ENCODE measurements around the gene DKK3.
A peak's percentile ranks its signal among the peaks of the same experiment; 100 is the strongest.
"Not testable (repeated sequence)": the region's sequence is repeated elsewhere in the genome, so short reads cannot be mapped to it uniquely, and the experiment has no call there.

The DKK3 gene

GRCh38 chr11:12007769-12008737, at the start of gene DKK3:
TSS of gene DKK3 (minus strand) at chr11:12008626. CDS start at chr11:12008582, 44 bp downstream.
- DNase-seq, result no peak

- DNase-seq, result no peak
Measured at GRCh38 chr11:12057299-12057980, 49.0 kb upstream of the DKK3 start.

- DNase-seq, result no peak
Measured at GRCh38 chr11:12056119-12056518, 47.7 kb upstream of the DKK3 start.

- DNase-seq, result no peak
Measured at GRCh38 chr11:12053606-12054361, 45.4 kb upstream of the DKK3 start.

- DNase-seq, result peak; percentile 15
Measured at GRCh38 chr11:12052676-12053605, 44.5 kb upstream of the DKK3 start.

- DNase-seq, result no peak
Measured at GRCh38 chr11:12051287-12051662, 42.8 kb upstream of the DKK3 start.

GRCh38 chr11:12050470-12051286, 42.3 kb upstream of the DKK3 start:
- no peak for DNase-seq

- no peak for DNase-seq
Measured at GRCh38 chr11:12048936-12049790, 40.7 kb upstream of the DKK3 start.

- DNase-seq, result no peak
Measured at GRCh38 chr11:12046636-12047236, 38.3 kb upstream of the DKK3 start.

GRCh38 chr11:12045914-12046635, 37.6 kb upstream of the DKK3 start:
- DNase-seq, result no peak

- DNase-seq, result no peak
Measured at GRCh38 chr11:12044799-12045198, 36.4 kb upstream of the DKK3 start.

GRCh38 chr11:12043959-12044791, 35.7 kb upstream of the DKK3 start:
- peak; percentile 67 for DNase-seq

- no peak for DNase-seq
Measured at GRCh38 chr11:12043221-12043620, 34.8 kb upstream of the DKK3 start.

- DNase-seq, result no peak
Measured at GRCh38 chr11:12042215-12042676, 33.8 kb upstream of the DKK3 start.

GRCh38 chr11:12040719-12041118, 32.3 kb upstream of the DKK3 start:
- DNase-seq, result not testable (repeated sequence)

GRCh38 chr11:12032968-12033367, 24.5 kb upstream of the DKK3 start:
- DNase-seq, result no peak

- no peak for DNase-seq
Measured at GRCh38 chr11:12031856-12032544, 23.6 kb upstream of the DKK3 start.

All from stimulated activated CD4-positive, alpha-beta T cell treated with anti-CD3 and anti-CD28 coated beads, Interleukin-4, amount 100 ng/mL, for 24 hours (primary cell).